Urothelium cell line (cell line): Measurements from ENCODE around the gene MOCOS.
"Not testable (repeated sequence)": the region's sequence is repeated elsewhere in the genome, so short reads cannot be mapped to it uniquely, and the experiment has no call there.

ENCODE experiments used
- DNase-seq: peaks from one replicate; pipeline ENCODE4 v3.0.0; 2011; ENCODE audit warnings: low spot score, mixed read lengths
- FAIRE-seq: peaks from 2 replicates; lab custom pipeline; 2011; peaks lifted over from hg19 to GRCh38; lab: Jason Lieb, UNC

MOCOS gene

GRCh38 chr18:36187193-36187825 is at the start of gene MOCOS:
MOCOS (plus strand) TSS chr18:36187497; CDS start chr18:36187540, 43 bp downstream.
- FAIRE-seq (no peak), DNase-seq (peak; percentile 84)

DNA sequence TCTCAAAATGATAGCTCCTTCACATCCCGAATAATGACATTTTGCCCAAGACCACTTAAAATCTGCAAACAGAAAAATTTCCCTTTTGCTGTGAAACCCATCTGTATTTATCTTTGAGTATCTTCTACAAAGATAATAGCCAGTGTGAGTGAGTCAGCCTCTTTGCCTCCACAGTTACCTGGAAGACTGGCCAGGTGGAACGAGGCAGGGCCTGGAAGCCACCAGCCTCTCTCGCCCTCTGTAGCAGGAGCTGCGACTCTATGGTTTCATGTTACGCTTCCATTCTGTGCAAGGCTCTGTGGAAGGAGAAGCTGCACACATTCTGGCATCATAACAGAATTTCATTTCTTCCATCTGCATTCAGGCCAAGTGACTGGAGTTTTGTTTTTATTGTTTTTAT is 48.1 kb upstream of the MOCOS start:
- DNase-seq = no peak
- FAIRE-seq = no peak

- FAIRE-seq (no peak), DNase-seq (no peak)
Measured at GRCh38 chr18:36141576-36141975, 45.7 kb upstream of the MOCOS start.

GRCh38 chr18:36142751-36143150 is 44.5 kb upstream of the MOCOS start:
- FAIRE-seq (no peak), DNase-seq (no peak)

- no peak for DNase-seq
- no peak for FAIRE-seq
Measured at GRCh38 chr18:36143391-36143790, 43.9 kb upstream of the MOCOS start.

- FAIRE-seq = no peak
- DNase-seq = no peak
Measured at GRCh38 chr18:36149514-36150289, 37.6 kb upstream of the MOCOS start.

GRCh38 chr18:36152781-36153180 is 34.5 kb upstream of the MOCOS start:
- FAIRE-seq = no peak
- DNase-seq = no peak

DNA sequence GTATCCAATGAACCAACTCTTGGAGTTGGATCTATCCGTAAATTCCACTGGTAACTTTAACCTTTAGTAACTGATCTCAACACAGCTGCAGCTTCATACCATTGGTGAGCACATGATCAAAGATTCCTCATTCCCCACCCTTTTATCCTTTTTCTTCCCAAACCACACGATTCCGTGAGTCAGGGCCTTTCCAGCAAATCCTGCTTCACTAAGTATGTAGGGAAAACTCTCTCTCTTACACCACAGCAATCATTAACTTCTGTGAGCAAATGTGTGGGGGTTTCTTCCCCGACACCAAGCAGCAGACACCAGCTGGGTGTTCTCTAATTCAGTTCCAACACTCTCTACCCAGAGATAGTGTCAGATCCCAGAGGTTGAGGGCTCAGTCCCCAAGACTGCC is 34.1 kb upstream of the MOCOS start:
- FAIRE-seq (no peak), DNase-seq (no peak)

- no peak for DNase-seq
Measured at GRCh38 chr18:36153771-36154170, 33.5 kb upstream of the MOCOS start.

DNA sequence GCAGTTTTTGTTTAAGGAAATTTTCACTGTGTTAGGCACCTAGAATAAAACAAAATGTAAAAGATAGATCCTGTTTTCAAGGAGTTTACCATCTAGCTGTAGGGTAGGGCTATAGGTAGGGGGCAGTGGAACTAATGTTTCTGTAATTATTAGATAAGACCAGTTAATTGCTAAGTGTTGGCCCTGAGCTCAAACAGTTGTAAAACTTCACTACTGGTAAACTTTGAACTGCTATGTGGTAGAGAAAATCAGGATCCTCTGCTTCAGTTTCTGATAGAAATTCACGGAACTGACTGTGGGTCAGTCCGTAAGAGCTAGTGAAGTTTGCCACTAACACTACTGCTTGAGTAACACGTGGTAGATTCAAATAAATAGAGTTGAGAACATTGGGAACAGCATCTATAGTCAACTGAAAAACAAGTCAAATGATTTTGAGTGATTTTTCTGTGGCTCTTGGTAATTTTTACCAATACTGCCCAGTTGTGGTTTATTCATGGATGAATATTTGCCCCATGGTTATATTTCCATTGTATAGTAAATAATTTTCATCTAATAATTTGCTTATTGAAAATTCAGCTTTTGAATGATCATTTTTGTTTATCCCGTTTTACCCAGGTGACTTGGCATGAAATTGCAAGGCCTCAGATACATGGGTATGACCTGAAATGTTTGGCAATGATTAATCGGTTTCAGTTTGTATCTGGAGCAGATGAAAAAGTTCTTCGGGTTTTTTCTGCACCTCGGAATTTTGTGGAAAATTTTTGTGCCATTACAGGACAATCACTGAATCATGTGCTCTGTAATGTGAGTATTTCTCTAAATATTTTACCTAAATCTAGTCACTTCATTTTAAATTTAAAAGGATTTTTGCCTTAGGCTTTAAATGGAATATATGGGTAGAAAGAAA is 31.2 kb upstream of the MOCOS start:
- no peak for DNase-seq
- no peak for FAIRE-seq

More at GRCh38 chr18:36153771-36154170, 33.5 kb upstream of the MOCOS start:
- FAIRE-seq = no peak

- DNase-seq = no peak
- no peak for FAIRE-seq
Measured at GRCh38 chr18:36157441-36157840, 29.9 kb upstream of the MOCOS start.

DNA sequence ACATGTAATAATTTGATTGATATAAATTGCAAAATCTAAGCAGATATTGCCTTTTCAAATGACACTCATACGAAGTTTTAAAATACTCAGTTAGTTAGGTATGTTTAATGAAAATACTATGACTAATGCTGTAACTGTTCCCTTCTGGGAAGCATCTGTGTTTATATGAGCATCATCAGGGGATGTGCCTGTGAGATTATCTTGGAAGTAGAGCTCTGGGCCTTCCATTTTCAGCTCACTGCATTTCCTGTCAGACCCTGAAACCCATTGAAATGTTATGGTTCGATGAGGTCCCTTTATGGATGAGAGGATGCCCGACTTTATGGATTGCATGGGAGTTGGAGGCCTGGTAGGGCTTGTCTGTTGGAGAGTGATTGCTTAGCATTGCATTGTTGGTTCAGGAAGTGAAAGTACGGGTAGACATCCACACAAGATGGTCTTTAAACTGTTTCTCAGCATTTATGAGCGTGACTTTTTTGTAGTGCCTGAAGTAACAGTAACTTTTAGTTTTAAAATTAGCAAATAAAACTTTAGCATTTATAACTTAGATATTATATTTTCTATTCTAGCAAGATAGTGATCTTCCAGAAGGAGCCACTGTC is 28.9 kb upstream of the MOCOS start:
- FAIRE-seq = no peak
- DNase-seq = no peak

DNA sequence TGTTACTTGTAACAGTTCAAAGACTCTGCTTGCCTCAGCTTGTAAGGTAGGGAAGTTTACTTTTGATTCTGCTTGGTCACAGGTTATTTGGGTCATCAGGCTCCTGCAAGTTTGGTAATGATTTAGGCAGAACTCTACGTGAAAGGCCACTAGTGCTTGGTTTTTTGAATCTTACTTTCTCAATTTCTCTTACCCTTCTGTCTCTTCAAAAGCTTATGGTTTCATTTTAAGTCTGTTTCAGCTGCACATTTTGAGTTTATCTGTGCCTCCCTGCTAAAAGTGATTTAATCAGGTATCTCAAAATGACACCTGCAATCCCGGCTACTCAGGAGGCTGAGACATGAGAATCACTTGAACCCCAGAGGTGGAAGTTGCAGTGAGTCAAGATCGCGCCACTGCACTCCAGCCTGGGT is 26.3 kb upstream of the MOCOS start:
- FAIRE-seq = no peak
- DNase-seq = no peak

DNA sequence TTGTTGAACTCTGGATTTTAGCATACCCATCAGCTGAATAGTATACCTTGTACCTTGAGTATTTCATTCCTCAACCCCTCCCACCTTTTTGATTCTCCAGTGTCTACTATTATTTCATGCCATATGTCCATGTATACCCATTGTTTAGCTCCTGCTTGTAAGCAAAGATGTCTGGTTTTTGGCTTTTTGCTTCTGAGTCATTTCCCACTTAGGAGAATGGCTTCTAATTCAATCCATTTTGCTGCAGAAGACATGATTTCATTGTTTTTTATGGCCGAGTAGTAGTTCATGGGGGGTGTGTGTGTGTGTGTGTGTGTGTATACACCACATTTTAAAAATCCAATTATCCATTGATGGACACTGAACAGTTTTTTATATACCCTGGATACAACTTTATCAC is 24.3 kb upstream of the MOCOS start:
- FAIRE-seq (no peak), DNase-seq (no peak)

- DNase-seq (no peak), FAIRE-seq (no peak)
Measured at GRCh38 chr18:36167692-36168218, 19.5 kb upstream of the MOCOS start.

DNA sequence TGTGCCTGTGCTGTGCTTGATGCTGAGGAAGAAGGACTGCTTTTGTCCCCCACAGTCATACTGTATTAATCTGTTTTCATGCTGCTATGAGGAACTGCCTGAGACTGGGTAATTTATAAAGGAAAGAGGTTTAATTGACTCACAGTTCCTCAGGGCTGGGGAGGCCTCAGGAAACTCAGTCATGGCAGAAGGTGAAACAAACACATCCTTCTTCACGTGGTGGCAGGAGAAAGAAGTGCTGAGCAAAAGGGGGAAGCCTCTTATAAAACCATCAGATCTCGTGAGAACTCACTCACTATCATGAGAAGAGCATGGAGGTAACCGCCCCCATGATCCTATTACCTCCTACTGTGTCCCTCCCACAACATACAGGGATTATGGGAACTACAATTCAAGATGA is 19.0 kb upstream of the MOCOS start:
- not testable (repeated sequence) for FAIRE-seq, DNase-seq

GRCh38 chr18:36169938-36170337 is 17.4 kb upstream of the MOCOS start:
- DNase-seq (no peak), FAIRE-seq (no peak)

GRCh38 chr18:36175481-36175880 is 11.8 kb upstream of the MOCOS start:
- DNase-seq = no peak
- FAIRE-seq = no peak

DNA sequence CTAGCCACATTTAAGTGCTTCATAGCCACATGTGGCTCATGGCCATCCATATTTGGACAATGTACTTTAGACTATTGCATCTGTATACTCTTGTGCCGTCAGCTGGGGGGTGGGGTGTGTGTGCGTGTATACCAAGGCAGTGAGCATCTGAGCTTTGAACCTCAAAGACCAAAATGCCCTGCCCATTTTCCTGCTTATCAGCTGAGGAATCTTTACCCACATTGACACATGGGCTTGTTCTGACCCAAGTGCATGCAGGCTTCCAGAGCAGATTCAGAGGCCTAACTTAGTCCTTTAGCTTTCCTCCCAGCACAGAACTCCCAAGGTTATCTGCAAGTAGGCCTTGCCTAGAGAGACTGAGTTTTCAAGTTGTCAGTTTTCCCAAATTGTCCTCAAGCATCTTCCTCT is 11.1 kb upstream of the MOCOS start:
- FAIRE-seq = no peak

GRCh38 chr18:36176711-36177110 is 10.6 kb upstream of the MOCOS start:
- DNase-seq (no peak), FAIRE-seq (no peak)

More for the DNA sequence above, 11.1 kb upstream of the MOCOS start:
- DNase-seq = no peak

- FAIRE-seq = no peak
- DNase-seq = no peak
Measured at GRCh38 chr18:36177913-36178312, 9.4 kb upstream of the MOCOS start.
